ENCODE data around the gene ATP2C2.

- TF ChIP-seq CTCF (IDR thresholded peaks at IDR 0.05) (no peak), POLR2A (IDR thresholded peaks at IDR 0.05) (no peak)
Measured at GRCh38 chr16:84459533-84459894, 91.2 kb downstream of the ATP2C2 start.
